ENCODE data around the gene SERTAD2.

The SERTAD2 gene

DNA sequence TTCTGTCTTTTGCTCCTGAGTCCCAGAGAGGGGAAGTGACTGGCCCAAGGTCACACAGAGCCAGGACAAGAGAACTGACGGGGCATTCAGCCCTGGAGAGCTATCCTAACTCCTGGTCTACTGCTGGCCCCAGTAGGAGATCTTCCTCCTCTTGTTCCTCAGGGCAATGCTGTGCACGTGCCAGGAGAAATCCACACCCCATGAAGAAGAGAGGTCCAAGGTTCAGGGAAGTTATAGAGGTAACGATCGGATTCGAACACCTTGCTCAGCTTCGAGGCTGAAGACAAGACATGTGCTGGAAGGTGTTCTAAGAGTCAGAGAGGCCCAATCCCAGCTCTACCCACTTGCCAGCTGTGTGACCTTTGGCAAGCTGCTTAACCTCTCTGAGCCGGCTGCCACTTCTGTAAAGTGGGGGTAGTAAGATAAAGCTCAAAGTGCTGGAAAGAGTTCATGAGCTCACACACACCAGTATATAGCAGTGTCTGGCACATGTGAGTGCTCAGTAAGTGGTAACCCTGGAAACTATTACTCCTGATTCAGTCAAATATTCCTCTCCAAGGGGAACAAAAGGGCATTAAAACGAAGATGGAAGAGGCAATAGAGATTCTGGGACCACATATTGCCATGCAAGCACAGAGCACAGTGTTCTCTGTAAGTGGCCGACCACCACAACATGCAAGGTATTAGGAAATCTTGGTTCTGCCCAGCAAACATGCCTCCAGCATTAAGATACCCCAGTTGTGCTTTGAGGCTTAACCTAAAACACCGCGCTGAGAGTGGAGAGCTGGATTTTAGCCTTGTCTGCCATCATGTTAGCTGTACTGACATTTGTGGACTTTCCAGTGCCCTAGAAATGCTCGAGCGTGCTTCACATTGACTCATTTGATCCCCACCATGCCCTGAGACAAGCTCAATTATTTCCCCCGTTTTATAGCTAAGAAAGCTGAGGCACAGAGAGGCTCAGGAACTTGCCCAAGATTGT lies 25.6 kb downstream of the SERTAD2 start:
- no peak for DNase-seq (ENCODE audit: low read depth)

GRCh38 chr2:64626963-64627760 lies 26.6 kb downstream of the SERTAD2 start:
- no peak for DNase-seq (ENCODE audit: low read depth)

GRCh38 chr2:64626146-64626809 lies 27.4 kb downstream of the SERTAD2 start:
- no peak for DNase-seq (ENCODE audit: low read depth)

DNA sequence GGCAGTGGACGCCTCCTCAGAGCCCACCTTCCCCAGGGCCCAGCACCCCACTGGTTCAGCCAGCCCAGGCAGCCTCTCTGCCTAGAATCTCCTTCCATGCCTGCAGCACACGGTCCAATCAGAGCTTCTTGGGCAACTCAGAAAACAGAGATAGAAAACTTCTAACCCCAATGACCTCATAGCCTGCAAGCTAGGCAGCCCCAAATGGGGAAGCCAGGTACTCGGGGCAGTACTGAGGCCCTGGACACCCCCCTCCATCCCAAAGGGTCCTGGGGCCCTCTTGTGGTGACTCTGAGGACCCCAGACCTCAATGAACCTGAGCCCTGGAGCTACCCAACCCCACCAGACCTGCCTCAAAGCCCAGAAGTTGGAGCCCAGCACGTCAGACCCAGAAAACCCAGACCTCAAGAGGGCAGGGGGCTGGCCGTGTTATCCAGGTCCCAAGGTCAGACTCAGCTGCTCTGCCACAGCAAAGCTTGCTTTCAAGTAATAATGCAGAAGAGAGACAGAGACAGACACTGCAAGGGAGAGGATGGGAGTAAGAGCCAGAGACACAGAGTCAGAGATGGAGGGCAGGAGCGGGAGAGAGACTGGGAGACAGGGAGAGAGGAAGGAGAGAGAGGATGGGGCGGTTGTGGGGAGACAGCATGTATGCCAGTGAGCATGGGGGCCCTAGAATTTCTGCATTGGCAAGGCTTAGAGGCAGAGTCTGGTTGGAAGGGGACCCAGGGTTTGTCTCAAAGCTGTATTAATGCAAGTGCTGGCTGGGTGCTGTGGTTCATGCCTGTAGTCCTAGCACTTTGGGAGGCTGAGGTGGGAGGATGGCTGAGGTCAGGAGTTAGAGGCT lies 28.2 kb downstream of the SERTAD2 start:
- DNase-seq (ENCODE audit: low read depth), result no peak

GRCh38 chr2:64624862-64625261 lies 28.9 kb downstream of the SERTAD2 start:
- no peak for DNase-seq (ENCODE audit: low read depth)

GRCh38 chr2:64624108-64624610 lies 29.6 kb downstream of the SERTAD2 start:
- DNase-seq (ENCODE audit: low read depth), result no peak

DNA sequence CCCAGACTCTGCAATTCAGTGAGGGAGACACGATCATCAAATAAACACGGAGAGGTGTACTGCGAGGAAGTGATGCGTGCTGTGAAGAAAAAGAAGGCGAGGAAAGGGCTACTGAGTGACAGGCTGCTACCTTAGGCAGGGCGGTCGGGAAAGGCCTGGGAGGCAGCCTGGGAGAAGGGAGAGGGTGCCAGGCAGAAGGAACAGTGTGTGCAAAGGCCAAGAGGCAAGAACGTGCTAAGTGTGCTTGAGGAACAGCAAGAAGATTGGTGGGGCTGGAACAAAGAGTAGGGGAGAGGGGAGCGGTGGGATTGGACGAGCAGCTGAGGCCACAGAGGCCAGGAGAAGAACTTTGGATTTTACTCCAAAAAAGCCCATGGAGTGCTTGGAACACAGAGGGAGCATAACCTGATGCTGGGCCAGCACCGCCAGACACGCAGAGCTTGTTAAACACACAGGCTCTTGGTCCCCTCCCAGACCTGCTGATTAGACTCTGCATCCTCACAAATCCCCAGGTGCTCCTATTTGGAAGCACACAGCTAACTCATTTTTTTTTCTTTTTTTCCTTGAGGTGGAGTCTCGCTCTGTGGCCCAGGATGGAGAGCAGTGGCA lies 30.4 kb downstream of the SERTAD2 start:
- DNase-seq (ENCODE audit: low read depth), result no peak

DNA sequence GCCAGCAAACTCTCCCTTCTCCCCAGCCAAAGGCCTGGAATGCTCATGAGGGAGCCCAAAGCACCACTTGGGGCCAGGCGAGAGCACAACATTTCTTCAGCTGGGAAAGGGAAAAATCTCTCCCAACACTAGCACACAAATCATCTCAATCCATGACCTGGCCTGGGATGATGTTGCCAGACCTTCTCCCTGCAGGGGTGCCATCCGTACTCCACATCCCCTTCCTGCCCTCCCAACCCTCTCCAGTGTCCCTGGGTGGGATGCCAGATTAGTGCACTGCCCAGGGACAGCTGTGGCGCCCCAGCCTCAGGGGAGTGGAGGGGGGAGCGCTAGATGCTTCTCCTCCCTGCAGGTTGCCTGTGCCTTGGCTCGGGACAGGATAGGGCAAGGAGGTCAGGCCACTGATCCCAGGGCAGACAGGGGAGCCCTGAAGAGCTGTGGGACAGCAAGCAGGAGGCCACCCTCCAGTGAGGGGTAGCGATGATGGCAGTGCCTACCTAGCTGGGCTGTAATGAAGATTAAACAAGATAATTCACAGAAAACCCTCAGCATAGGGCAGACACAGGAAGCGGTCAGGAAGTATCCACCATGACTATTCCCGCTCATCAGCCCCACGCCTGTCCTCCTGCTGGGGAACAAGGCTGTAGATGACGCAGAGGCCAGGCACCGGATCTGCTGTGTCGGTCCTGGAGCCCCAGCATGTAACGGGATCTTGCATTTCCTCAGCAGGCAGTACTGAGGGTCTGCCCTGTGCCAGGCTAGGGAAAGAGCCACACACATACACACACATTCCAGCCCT lies 31.1 kb downstream of the SERTAD2 start:
- DNase-seq (ENCODE audit: low read depth), result no peak

GRCh38 chr2:64620661-64621060 lies 33.1 kb downstream of the SERTAD2 start:
- DNase-seq (ENCODE audit: low read depth), result no peak

DNA sequence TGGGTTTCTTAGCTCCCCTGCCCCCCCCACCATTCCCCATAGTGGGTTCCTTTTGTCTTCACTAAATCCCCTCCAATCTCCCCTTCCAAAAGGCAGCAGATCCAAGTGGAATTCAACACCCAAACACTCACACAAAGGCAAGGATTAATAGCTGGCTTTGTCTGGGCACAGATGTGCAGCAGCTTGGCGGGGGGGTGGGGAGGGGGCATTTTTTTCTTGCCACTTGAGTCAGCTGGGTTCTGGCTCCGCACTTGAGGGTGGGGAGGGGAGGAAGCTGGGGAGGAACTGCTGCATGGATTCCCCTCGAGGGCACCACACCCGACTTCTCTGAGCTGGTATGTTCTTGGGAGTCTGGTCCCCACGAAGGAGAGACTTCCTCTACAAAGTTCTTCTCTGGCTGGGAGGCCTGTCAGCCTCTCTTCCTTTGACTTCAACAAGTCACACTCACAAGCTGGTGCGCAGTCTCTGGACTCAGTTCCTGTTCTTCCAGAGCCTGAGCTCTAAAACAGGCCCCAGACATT lies 36.0 kb downstream of the SERTAD2 start:
- no peak for DNase-seq (ENCODE audit: low read depth)

DNA sequence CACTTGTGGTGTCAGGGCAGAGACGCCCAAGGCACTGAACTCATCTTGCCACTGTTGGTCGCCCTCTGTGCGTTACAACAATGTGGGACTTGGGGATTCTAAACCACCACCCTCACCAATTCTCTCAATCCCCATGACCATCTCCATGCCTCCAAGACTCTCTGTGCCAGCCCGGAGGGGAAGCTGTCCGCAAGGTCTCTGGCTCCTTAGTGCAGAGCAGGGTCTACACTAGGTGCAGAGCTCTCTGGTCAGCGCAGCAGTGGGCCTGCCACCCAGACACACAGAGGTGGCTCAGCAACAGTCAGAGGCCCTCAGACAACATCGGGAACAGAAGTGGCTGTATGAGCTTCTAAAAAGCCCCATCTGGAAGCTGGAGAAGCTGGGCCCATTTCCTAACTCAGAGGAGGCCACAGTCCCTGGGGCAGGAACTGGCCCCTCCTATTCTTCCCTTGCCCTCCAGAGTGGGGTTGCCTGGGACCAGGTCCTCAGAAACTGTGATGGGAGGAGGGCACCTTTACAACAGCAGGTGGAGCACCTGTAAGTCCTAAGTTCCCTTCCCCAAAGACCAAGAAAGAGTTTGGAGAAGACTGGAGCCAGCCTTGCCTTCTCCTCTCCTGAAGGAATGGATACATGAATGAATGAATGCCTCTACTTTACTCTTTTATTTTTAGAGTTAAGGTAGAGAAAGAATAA lies 37.7 kb downstream of the SERTAD2 start:
- no peak for DNase-seq (ENCODE audit: low read depth)

DNA sequence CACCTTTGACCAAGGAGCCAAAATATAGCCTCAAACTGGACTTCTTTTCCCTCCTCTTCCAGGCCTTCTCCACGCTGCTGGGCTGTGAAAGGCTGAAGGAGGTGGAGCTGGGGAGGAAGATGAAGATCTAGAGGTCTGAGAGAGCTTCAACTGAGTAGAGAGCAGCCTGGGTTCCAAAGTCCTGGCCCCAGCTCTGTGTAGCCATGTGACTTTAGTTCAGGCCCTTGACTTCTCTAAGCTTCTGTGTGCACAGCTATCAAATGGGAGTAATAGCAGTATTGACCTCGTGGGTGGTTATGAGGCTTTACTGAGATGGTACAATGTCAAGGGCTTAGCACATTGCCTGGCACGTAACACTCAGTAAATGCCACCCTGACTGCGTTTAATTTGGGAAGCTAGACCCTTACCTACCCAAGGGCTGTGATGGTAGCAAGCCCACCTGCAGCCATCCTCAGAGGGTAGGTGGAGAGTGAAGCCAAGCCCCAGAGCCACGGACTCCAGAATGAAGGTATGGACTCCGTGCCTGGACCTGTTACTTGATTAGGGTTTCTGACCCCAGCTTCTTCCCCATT lies 38.4 kb downstream of the SERTAD2 start:
- no peak for DNase-seq (ENCODE audit: low read depth)

DNA sequence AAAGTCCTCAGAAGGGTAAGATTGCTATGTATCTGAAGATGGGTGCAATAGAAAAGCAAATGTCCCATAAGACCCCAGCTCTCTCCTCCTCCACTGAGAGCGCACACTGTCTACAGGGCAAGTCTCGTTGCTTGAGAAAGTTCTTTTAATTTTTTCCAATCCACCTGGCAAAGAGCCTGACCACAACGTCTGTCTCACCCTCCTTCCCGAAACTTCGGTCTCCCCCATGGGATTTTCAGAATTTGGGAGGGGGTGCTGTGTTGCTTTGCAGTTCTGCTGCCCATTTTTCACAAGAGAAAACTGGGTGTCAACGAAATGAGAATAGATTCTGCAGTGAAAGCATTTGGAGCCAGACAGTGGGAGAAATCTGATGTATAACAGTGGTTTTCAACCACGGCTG lies 40.4 kb downstream of the SERTAD2 start:
- DNase-seq (ENCODE audit: low read depth), result no peak

GRCh38 chr2:64612575-64613195 lies 41.0 kb downstream of the SERTAD2 start:
- DNase-seq (ENCODE audit: low read depth), result no peak

DNA sequence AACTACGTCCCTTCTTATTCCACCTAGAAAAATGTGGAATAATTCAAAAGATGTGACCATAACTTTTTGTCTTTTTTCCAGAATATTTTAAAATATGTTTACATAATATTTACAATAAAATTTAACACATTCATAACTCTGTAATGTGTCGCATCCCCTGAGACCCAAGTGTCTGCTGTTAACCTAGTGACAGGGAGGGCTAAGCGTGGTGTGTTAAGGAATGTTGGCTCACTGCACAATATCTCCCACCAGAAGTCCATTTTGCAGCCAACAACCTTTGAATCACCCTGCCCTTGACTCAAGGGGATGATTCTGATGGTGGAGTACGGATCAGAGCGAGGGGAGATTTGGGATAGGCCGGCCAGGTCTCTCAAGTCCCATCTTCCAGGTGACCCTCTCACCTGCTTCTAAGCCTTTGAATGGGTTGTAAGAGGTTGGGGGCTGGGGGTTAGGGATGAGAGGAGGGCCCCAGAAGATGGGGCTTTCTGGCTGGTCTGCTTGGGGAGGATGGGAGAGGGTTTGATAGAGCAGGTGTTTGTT lies 43.3 kb downstream of the SERTAD2 start:
- no peak for DNase-seq (ENCODE audit: low read depth)

DNA sequence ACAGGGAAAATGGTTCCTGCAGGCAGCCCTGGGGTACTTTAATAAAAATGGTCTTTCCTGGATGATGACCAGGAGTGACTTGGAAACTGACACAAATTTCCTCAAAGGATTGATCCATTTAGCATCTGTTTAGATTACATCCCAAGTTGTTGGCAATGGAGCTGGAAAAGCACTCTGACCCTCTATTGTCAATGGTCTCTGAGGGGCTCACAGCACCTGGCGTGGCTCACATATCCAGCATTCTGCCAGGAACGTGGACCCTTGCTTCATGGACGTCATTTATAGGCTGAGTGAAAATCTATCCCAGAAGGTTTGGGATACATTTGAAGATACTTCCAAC lies 43.8 kb downstream of the SERTAD2 start:
- no peak for DNase-seq (ENCODE audit: low read depth)

GRCh38 chr2:64609227-64609941 lies 44.3 kb downstream of the SERTAD2 start:
- DNase-seq (ENCODE audit: low read depth), result no peak

DNA sequence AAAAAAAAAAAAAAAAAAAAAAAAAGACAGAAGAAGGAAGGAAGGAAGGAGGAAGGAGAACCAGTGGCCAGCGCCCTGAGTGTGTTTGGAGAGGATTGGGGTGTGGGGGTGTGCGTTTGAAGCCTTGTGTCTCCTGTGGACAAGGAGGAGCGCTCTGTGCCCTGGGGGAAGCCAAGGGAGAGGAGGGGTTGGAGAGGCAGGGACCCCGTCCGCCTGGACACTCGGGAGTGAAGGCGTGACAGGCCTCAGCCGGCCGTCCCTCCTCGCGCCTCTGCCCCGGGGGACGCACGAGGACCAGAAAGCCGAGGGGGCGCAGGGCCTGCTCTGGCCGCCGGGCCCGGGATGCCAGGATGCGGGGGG lies 44.9 kb downstream of the SERTAD2 start:
- DNase-seq (ENCODE audit: low read depth), result no peak

Data from non-pigmented ciliary epithelial cell (primary cell).